Measurements from ENCODE around the gene TMEM100.
A peak's percentile ranks its signal among the peaks of the same experiment; 100 is the strongest.

Gene TMEM100

DNA sequence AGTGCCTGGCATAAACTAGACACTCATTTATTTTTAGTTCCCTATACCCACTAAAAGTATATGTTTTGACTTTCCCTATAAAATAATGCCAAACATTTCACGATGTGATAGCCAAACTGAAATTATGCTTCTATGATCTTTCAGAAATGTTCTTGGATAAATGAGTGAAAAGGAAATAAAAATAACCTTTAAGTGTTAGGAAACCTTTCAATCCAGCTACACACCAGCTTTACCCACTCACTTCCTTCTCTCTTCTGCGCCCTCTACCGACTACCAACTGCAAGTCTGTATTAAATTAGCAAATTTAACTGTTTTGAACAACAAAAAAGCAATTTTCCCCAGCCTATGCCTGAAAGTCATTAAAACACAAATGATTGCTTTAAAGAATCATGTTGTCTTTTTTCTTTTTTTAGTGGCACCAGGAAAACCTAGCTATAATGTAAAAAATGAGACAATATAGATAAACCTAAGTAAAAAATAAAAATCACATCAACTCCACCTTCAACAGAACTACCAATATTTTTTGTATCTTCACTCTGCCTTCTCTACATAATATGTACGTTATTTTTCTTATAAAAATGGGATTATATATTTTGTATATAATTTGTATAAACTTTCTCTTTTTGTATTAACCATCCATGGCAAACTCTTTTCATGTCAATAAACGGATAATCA, 13.2 kb upstream of the TMEM100 start:
- no peak overlapping the region for H3K4me3 ChIP-seq (ENCODE audit: low read depth, low read length)
- peak; percentile 85 for DNase-seq (ENCODE audit: low read depth)
- TF ChIP-seq, protein P1, sequence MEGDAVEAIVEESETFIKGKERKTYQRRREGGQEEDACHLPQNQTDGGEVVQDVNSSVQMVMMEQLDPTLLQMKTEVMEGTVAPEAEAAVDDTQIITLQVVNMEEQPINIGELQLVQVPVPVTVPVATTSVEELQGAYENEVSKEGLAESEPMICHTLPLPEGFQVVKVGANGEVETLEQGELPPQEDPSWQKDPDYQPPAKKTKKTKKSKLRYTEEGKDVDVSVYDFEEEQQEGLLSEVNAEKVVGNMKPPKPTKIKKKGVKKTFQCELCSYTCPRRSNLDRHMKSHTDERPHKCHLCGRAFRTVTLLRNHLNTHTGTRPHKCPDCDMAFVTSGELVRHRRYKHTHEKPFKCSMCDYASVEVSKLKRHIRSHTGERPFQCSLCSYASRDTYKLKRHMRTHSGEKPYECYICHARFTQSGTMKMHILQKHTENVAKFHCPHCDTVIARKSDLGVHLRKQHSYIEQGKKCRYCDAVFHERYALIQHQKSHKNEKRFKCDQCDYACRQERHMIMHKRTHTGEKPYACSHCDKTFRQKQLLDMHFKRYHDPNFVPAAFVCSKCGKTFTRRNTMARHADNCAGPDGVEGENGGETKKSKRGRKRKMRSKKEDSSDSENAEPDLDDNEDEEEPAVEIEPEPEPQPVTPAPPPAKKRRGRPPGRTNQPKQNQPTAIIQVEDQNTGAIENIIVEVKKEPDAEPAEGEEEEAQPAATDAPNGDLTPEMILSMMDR (conservative IDR thresholded peaks at IDR 0.05; ENCODE audit: low read depth, low read length), result peak; percentile 85

DNA sequence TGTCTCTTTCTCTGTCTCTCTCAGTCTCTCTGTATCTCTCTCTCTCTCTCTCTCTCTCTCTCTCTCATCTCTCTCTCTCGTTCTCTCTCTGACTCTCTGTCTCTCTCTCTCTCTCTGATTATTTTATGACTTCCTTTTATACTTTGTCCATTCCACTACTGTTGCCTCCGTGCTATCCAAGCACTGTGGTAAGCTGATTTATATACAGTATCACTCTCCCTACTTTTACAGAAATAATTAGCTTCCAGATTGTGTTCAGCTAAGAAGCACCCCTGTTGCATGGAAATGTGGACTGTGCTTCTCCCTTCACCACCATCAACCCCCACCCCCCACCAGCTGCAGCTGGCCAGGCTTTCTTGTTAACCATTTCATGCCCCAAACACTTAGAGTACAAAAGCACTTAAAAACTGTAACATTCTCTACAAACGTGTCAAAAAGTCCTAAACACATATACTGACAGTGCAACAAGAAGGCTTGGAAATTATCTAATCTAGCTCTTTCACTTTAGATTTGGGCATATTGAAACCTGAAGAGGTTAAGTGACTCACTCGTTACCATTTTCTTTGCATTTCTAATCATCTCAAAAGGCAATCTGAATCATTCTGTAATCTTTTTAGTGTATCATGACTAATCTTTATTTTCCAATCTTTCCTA, 11.6 kb upstream of the TMEM100 start:
- DNase-seq (ENCODE audit: low read depth), result peak; percentile 33
- no peak overlapping the region for H3K4me3 ChIP-seq (ENCODE audit: low read depth, low read length)
- TF ChIP-seq, protein P1 (conservative IDR thresholded peaks at IDR 0.05; ENCODE audit: low read depth, low read length), result no peak

DNA sequence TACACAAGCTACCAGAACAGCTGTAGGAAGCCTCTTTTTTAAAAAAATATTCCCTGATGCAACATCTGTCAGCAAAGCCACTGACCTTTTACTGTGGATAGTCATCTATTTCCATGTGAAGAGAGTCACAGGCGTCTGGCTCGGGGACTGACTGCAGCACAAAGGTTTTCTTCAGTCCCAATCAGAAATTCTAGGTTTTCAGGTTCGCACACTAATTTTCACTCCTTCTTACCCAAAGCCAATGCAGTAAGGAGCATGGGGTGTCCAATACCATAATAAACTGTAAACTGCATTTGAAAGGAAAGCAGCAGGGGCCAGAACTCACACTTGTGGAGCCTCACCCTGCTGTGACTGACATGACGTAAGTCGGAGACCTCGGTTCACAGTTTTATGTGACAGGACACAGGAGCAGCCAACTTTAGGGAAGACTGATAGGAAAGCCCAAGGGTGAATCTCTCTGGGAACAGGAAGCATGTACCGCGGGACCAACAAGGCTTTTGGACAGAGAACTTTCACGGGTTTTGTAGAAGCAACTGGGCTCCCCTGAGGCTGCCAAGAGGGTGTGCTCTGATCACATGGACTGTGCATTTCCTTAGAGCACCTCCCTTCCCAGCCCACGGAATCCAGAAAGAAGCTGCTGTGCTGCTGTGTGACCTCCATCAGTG, 9.1 kb upstream of the TMEM100 start:
- TF ChIP-seq, protein P1 (conservative IDR thresholded peaks at IDR 0.05; ENCODE audit: low read depth, low read length), result no peak
- peak; percentile 85 for DNase-seq (ENCODE audit: low read depth)
- H3K4me3 ChIP-seq (ENCODE audit: low read depth, low read length), result peak overlapping the region; percentile 47

DNA sequence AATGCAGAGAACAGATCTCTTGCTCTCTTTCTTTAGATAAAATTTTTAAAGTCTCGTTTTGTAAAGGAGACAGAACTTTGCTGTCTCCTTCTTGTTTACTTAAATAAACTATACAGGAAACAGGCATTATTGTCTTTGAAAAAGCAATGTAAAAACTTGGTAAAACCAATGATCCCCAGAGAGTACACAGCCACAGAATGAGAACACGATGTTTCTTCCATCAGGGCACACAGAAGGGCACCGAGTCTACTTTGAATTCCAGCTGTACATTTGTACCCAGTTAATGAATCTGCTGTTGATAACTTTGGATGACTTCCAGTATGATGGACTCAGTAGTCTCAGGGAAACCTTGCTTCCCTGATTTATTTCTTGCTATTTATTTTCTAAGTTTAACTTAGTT, 8.1 kb upstream of the TMEM100 start:
- TF ChIP-seq, protein P1 (conservative IDR thresholded peaks at IDR 0.05; ENCODE audit: low read depth, low read length), result no peak
- peak overlapping the region; percentile 13 for H3K4me3 ChIP-seq (ENCODE audit: low read depth, low read length)
- DNase-seq (ENCODE audit: low read depth), result peak; percentile 23

DNA sequence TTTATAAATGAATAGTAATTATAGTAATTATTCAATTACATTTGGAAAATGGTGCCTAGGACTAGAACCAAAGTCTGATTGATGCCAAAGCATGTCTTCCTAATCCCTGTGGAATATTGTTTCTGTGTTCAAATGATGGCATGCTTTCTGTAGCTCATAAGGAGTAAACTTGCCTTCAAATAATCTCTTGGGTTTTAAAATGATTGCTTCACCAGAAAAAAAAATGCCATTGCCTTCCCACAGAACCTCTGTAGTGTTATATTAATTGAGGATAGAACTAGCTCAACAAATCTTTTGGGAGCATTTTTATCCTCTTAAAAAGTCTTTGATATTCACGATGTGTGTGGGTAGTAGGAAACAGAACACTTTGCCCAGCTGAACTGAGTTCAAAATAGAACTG, 7.7 kb upstream of the TMEM100 start:
- DNase-seq (ENCODE audit: low read depth), result peak; percentile 19
- no peak overlapping the region for H3K4me3 ChIP-seq (ENCODE audit: low read depth, low read length)

DNA sequence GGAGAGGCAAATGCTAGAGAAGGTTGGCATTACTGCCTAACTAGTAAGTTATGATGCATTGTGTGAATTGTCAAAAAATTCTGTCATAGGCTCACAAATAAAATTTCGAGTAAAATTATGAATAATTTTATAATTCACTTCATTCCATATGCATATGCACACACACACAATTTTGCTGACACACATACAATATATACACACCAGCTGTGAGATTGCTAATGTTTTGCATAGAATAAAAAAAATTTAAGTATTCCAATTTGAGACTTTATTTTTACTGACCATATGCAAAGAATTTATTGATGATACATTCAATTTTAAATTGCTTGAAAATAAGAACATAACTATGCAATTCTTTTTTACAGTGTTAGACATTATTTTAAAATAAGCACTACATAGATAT, 6.8 kb upstream of the TMEM100 start:
- TF ChIP-seq, protein P1 (conservative IDR thresholded peaks at IDR 0.05; ENCODE audit: low read depth, low read length), result no peak
- H3K4me3 ChIP-seq (ENCODE audit: low read depth, low read length), result no peak overlapping the region
- no peak for DNase-seq (ENCODE audit: low read depth)

More for the DNA sequence above, 7.7 kb upstream of the TMEM100 start:
- TF ChIP-seq, protein P1 (conservative IDR thresholded peaks at IDR 0.05; ENCODE audit: low read depth, low read length), result no peak
